ENCODE measurements around the gene RUNX3.

RUNX3 gene

GRCh38 chr1:24929398-24930259 lies 447 bp downstream of the RUNX3 start:
- DNase-seq (ENCODE audit: low spot score): peak; percentile 58

GRCh38 chr1:24928689-24929397 lies 1.2 kb downstream of the RUNX3 start:
- peak; percentile 59 for DNase-seq (ENCODE audit: low spot score)

- no peak for DNase-seq (ENCODE audit: low spot score)
Observed at GRCh38 chr1:24927988-24928688, 1.9 kb downstream of the RUNX3 start.

- no peak for DNase-seq (ENCODE audit: low spot score)
Observed at GRCh38 chr1:24927473-24927872, 2.6 kb downstream of the RUNX3 start.

GRCh38 chr1:24926563-24927249 lies 3.4 kb downstream of the RUNX3 start:
- no peak for DNase-seq (ENCODE audit: low spot score)

- DNase-seq (ENCODE audit: low spot score): no peak
Observed at GRCh38 chr1:24925963-24926362, 4.1 kb downstream of the RUNX3 start.

- peak; percentile 53 for DNase-seq (ENCODE audit: low spot score)
Observed at GRCh38 chr1:24925082-24925779, 4.8 kb downstream of the RUNX3 start.

- DNase-seq (ENCODE audit: low spot score): peak; percentile 68
Observed at GRCh38 chr1:24923485-24924113, 6.5 kb downstream of the RUNX3 start.

GRCh38 chr1:24921938-24922662 lies 8.0 kb downstream of the RUNX3 start:
- no peak for DNase-seq (ENCODE audit: low spot score)

GRCh38 chr1:24921412-24921811 lies 8.7 kb downstream of the RUNX3 start:
- no peak for DNase-seq (ENCODE audit: low spot score)

GRCh38 chr1:24920533-24920925 lies 9.5 kb downstream of the RUNX3 start:
- no peak for DNase-seq (ENCODE audit: low spot score)

GRCh38 chr1:24919791-24920532 lies 10.1 kb downstream of the RUNX3 start:
- DNase-seq (ENCODE audit: low spot score): no peak

- DNase-seq (ENCODE audit: low spot score): no peak
Observed at GRCh38 chr1:24918995-24919605, 11.0 kb downstream of the RUNX3 start.

- DNase-seq (ENCODE audit: low spot score): no peak
Observed at GRCh38 chr1:24918370-24918769, 11.7 kb downstream of the RUNX3 start.

GRCh38 chr1:24917327-24918074 lies 12.6 kb downstream of the RUNX3 start:
- no peak for DNase-seq (ENCODE audit: low spot score)

- DNase-seq (ENCODE audit: low spot score): no peak
Observed at GRCh38 chr1:24915816-24916602, 14.1 kb downstream of the RUNX3 start.

GRCh38 chr1:24914226-24915069 lies 15.6 kb downstream of the RUNX3 start:
- no peak for DNase-seq (ENCODE audit: low spot score)

Data from germinal center (tissue), 1 donor.